Measurements from ENCODE around the gene PDZD7. TPM values are rescaled to one million over a fixed set of nuclear protein-coding genes. Genes with fewer than 3 reads are reported as not detected.

PDZD7 gene
- total RNA-seq, 3 donors from 2014 or later, result 0.28 to 0.43 TPM; not detected in 1

DNA sequence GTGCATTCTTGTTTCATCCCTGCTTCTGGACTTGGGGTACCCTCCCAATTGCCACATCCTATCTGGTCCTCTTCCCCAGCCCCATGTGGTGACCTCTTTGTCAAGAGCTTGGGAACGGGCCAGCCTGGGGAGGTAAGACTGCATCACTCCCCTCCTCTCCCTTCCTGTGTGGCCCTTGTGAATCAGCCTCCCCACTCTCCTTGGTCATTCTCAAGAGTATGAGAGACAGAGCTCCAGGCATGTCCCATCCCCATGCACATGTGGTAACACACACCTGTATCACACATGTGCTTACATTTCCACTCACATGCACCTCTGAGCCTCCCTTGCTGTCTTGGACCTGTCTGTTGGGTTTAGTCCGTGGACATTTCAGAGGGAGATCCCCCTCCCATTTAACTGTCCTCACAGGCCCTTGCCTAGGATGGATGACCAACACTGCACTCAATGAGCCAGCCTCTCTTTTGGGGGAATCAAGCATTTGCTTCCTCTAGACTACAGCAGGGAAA lies 46.2 kb downstream of the PDZD7 start:
- peak in 1 of 3 donors; percentile 29 for DNase-seq
- Histone ChIP-seq H3K9me3 (no peaks in the 10 kb centered on the region), H3K36me3 (ENCODE audit: low read depth) (peaks cover 7% of the 10 kb centered on the region), H3K4me3 (no peak overlapping the region), H3K4me1 (ENCODE audit: low read depth) (peaks cover 23% of the 10 kb centered on the region)
- intact Hi-C loops (cut with DNase I, micrococcal nuclease), result no loop called here
- TF ChIP-seq, protein P1, sequence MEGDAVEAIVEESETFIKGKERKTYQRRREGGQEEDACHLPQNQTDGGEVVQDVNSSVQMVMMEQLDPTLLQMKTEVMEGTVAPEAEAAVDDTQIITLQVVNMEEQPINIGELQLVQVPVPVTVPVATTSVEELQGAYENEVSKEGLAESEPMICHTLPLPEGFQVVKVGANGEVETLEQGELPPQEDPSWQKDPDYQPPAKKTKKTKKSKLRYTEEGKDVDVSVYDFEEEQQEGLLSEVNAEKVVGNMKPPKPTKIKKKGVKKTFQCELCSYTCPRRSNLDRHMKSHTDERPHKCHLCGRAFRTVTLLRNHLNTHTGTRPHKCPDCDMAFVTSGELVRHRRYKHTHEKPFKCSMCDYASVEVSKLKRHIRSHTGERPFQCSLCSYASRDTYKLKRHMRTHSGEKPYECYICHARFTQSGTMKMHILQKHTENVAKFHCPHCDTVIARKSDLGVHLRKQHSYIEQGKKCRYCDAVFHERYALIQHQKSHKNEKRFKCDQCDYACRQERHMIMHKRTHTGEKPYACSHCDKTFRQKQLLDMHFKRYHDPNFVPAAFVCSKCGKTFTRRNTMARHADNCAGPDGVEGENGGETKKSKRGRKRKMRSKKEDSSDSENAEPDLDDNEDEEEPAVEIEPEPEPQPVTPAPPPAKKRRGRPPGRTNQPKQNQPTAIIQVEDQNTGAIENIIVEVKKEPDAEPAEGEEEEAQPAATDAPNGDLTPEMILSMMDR (IDR thresholded peaks at IDR 0.05), result no peak
- no peak for ATAC-seq

DNA sequence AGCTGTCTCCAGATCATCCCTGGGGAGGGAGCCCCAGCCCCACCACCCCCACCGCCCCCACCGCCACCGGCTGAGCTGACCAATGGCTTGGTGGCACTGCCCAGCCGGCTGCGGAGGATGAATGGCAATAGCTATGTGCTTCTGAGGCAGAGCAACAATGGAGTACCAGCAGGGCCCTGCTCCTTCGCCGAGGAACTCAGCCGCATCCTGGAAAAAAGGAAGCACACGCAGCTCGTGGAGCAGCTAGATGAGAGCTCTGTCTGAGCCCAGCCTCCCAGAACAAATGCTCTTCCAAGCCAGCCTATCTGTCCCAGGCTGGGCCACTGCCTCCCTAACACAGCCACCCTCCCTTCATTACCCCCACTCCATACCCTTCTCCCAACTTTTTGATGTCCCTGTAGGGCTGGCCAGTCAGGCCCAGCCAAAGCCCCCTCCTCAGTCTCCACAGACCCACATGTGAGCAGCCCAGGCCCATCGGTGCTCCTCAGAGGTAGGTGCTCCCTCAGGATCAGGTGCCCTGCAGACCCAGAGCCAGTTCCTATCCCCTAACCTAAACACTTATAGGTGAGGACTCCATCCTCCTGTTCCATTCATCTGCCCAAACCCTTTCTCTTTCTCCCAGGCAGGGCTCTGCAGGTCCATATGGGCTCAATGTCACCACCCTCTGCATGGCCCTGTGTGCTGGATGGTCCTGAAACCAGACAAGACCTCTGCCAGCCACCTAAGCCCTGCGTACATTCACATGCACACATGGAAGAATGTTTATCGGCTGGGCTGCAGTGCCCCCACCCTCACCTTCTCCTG lies 46.9 kb downstream of the PDZD7 start:
- no peak for DNase-seq
- intact Hi-C loops (cut with DNase I, micrococcal nuclease), result no loop called here
- no peak for ATAC-seq
- Histone ChIP-seq H3K36me3 (ENCODE audit: low read depth) (peaks cover 7% of the 10 kb centered on the region), H3K9me3 (no peaks in the 10 kb centered on the region), H3K4me1 (ENCODE audit: low read depth) (peaks cover 23% of the 10 kb centered on the region), H3K4me3 (no peak overlapping the region)
- TF ChIP-seq, protein P1 (IDR thresholded peaks at IDR 0.05), result no peak

DNA sequence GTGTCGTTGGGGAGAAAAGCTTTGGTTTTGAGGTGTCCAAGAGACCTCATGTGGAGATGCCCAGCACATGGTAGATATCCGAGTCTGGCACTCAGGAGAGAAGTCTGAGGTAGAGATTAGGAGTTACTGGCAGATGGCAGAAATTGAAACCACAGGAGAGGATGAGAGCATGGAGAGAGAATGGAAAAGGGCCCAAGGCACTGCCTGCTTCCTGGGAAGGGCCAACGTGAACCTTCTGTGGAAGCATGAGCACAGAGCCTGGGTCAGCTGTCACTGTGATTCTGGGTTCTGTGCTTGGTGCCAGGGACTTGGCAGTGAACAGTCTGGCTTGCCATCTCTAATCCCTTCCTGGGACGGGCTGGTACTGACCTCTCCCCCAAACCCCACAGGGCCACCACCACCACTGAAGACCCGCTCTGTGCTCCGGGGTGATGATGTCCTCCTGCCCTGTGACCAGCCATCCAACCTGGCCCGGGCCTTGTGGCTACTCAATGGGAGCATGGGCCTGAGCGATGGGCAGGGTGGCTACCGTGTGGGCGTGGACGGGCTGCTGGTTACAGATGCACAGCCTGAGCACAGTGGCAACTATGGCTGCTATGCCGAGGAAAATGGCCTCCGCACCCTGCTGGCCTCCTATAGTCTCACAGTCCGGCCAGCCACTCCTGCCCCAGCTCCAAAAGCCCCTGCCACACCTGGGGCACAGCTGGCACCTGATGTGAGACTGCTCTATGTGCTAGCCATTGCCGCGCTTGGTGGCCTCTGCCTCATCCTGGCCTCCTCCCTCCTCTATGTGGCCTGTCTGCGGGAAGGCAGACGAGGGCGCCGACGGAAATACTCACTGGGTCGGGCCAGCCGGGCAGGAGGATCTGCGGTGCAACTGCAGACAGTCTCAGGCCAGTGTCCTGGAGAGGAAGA lies 47.8 kb downstream of the PDZD7 start:
- Histone ChIP-seq H3K4me1 (ENCODE audit: low read depth) (peaks cover 15% of the 10 kb centered on the region), H3K9me3 (no peaks in the 10 kb centered on the region), H3K4me3 (no peak overlapping the region), H3K36me3 (ENCODE audit: low read depth) (peaks cover 7% of the 10 kb centered on the region)
- no peak for DNase-seq
- ATAC-seq, result no peak
- intact Hi-C loops (cut with DNase I, micrococcal nuclease), result no loop called here
- TF ChIP-seq, protein P1 (IDR thresholded peaks at IDR 0.05), result no peak

DNA sequence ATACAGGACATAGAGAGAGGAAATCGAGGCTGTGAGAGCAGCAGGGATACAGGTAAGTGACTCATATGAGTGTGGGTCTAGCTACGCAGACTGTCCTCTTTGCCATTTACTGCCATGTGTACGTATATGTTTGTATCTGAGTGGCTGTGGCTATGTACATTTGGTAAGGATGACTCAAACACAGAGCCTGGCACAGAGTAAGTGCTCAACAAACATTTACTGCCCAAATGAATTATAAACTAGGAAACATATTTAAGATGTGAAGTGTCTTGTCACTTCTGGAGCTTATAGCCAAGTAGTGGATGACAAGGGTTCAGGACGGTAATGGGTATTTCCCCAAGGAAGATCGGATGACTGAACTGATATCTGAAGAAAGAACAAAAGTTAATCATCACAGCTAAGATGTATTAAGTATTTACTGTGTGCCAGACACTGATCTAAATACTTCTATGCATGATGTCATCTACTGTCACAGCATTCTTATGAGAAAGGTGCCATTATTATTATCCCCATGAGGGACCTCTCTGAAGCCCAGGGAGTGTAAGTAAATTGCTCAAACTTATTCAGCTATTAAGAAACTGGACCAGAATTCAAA lies 49.7 kb downstream of the PDZD7 start:
- intact Hi-C loops (cut with DNase I, micrococcal nuclease), result no loop called here
- no peak overlapping the region for H3K4me3 ChIP-seq
- DNase-seq (no peak), ATAC-seq (no peak)
- TF ChIP-seq, protein P1 (IDR thresholded peaks at IDR 0.05), result no peak
- H3K4me1 ChIP-seq (ENCODE audit: low read depth), result peaks cover 5% of the 10 kb centered on the region
- H3K36me3 ChIP-seq (ENCODE audit: low read depth), result peaks cover 7% of the 10 kb centered on the region
- no peaks in the 10 kb centered on the region for H3K9me3 ChIP-seq

DNA sequence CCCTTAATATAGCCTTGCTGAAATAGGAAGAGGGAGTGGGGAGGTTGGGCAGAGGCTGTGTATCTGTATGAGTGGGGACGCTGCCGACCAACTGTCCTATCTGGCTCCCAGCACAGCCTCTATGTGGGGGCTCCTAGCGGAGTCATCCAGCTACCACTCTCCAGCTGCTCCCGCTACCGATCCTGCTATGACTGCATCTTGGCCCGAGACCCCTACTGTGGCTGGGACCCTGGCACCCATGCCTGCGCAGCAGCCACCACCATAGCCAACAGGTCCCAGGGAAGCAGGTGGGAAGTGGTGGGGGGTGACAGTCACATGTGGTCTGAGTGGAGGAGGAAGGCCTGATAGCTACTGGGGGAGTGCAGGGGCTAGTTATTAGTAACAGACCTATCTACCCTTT lies 50.2 kb downstream of the PDZD7 start:
- H3K4me1 ChIP-seq (ENCODE audit: low read depth), result no peaks in the 10 kb centered on the region
- DNase-seq (no peak), ATAC-seq (no peak)
- H3K4me3 ChIP-seq, result no peak overlapping the region
- H3K9me3 ChIP-seq, result no peaks in the 10 kb centered on the region
- TF ChIP-seq, protein P1 (IDR thresholded peaks at IDR 0.05), result no peak
- intact Hi-C loops (cut with DNase I, micrococcal nuclease), result no loop called here
- peaks cover 7% of the 10 kb centered on the region for H3K36me3 ChIP-seq (ENCODE audit: low read depth)
